ENCODE data around the gene LASP1.
"Not testable (repeated sequence)": the region's sequence is repeated elsewhere in the genome, so short reads cannot be mapped to it uniquely, and the experiment has no call there.

Gene LASP1

DNA sequence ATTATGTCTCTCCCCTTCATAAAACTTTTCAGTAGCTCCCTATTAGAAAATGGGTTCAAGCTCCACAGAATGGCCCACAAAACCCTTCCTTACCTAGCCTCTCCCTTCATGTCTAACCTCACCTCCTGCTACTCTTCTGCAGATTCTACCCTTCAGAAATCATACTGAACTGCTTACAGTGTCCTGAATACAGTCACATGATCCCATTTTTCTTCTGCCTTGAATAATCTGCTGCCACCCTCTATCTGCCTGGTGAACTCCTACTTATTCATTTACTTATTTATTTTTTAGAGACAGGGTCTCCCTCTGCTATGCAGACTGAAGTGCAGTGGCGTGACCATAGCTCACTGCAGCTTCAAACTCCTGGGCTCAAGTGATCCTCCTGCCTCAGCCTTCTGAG is 70.5 kb downstream of the LASP1 start:
- DNase-seq = no peak

DNA sequence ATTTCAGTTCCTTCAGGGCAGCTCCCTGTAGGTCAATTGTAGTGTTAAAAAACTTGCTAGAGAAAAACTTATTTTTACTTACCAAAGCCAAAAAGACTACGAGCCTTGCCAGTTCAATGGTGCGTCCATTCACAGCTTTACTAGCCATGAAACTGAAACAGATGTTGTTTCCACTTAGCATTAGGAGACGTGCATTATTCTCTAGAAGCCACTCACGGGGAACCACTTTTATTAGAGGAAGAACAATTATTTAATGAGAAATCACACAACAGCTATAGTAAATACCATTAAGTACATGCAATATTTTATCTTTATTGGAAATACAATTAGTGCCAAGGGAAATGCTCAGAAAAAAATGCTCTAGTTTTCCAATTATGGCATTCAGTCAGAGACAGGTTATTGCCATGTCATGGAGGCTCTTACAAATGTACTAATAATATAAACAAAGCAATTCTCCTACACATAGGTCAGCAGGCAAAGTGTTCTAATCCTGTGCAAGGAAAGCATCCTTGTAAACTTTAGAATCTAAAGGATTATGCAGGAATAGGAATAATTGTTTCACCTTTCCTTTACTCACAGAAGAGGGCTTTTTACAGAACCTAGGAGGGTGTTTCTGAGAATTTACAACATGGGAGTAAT is 73.0 kb downstream of the LASP1 start:
- DNase-seq = no peak

DNA sequence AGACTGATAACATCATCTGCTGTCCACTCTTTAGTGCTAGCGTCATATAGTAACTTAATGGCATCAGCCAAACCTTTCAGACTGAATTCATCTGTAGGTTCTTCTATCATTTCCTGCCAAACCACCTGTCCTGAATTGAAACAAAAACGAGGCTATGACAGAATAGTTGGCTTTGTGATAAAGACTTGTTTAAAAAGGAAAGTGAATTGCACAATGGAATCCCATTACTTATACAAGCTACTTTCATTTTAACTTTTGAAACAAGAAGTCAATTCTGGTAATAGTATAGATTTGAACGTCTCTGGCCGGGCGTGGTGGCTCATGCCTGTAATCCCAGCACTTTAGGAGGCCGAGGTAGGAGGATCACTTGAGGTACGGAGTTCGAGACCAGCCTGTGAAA is 73.7 kb downstream of the LASP1 start:
- DNase-seq = no peak

DNA sequence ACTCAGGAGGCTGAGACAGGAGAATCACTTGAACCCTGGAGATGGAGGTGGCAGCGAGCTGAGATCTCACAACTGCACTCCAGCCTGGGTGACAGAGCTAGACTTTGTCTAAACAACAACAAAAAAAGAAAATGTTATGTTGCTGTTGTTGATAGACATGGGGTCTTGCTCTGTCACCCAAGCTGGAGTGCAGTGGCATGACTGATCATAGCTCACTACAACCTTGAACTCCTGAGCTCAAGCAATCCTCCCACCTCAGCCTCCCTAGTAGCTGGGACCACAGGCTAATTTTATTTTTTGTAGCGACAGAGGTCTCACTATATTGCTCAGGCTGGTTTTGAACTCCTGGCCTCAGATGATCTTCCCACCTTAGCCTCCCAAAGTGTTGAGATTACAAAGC is 77.3 kb downstream of the LASP1 start:
- DNase-seq = no peak

DNA sequence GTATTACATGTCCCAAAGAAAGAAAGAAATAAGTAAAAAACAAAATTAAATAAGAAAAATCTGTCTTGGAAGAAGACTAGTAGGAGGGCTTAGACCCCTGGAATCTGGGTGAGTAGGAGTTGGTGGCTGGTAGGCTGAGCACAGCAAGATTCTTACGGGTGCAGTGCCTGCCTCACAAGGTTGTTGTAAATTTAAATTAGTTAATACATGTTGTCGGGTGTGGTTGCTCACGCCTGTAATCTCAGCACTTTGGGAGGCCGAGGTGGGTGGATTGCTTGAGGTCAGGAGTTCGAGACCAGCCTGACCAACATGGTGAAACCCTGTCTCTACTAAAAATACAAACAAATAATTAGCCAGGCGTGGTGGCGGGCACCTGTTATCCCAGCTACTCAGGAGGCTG is 83.9 kb downstream of the LASP1 start:
- not testable (repeated sequence) for DNase-seq

DNA sequence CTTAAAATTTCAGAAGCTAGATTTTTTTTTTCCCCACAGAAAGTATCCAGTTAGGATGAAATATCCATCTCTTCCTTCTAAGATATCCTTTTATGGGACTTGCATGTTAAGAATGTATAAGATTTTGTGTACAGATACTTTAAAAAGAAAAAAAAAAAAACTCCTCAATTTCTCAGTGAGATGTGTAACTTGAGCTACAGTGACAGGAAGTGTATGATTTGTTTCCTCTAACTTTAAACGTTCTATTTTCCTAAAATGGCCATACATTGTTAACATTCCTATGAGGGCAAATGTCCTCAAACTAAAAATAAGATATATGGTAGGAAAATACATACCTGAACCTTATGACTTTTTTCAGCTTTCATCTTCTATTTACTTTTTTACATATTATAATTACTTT is 88.5 kb downstream of the LASP1 start:
- DNase-seq = no peak

DNA sequence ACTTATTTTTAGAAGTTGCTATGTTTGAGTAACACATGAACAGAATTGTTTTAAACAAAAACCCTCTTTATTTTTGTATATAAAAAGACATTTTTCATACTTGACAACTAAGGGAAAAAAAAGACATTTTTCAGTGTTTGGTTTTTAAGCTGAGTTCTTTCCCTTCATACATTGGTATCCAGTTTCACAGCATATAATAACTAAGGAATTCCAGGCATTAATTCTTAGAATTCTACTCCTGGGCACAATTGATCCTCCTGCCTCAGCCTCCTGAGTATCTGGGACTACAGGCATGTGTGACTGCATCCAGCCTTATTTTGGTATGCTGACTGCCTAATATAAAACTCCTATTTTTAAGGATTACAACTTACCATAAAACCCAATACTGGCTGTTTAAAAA is 88.9 kb downstream of the LASP1 start:
- no peak for DNase-seq

DNA sequence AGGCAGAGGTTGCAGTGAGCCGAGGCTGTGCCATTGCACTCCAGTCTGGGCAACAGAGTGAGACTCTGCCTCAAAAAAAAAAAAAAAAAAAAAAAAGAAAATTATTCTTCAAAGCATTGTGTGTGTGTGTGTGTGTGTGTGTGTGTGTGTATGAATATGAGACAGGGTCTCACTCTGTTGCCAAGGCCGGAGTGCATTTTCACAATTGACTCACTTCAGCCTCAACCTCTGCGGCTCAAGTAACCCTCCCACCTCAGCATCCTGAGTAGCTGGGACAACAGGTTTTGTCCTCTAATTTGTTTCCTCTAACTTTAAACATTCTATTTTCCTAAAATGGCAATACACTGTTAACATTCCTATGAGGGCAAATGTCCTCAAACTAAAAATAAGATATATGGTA is 89.7 kb downstream of the LASP1 start:
- no peak for DNase-seq

DNA sequence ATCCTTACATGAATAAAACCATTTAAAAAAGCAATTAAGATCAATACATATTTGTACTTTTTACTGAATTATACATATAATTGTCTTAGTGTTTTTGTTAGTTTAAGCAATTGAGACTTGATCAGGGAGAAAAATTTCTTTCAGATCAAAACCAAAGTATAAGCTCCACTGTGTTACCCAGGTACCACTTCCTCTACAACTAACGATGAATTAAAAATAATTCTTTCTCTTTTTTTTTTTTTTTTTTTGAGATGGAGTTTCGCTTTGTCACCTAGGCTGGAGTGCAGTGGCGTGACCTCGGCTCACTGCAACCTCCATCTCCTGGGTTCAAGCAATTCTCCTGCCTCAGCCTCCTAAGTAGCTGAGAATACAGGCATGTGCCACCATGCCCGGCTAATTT is 90.5 kb downstream of the LASP1 start:
- no peak for DNase-seq

DNA sequence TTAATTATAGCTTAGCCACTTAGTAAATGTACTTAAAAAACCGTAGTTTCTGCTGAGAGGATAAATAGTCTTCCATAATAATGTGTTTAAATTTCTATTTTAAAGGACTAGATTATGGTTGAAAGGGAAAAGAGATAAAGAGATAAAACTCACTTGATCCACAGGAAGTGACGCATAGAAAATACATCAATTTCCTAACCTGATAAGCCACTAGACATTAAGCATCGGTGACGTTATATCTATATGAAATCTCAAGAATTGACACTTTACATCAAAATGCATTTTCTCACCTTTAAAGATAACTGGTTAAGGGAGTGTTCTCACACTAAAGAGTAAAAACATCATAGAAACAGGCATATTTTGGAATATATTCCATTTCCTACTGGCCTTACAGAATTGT is 91.6 kb downstream of the LASP1 start:
- no peak for DNase-seq

DNA sequence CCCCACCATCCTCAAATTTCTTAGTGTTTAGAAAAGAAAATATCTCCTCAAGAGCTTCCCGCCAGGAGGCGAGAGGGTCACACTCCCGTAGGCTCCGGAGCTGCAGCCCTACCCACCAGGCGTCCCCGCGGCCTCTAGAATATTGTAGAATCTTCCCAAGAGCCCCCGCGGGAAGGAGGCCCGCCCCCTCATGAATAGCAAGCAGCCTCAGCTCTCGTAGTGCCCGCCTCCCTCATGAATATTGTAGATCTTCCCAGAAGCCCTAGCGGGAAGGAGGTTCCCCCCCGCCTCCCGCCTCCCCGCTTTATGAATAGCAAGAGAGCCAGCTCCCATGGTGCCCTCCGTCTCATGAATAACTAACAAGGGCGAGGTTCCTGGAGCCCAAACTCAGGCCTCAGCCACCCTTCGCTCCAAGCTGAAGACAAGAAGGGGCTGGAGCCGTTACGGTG is 97.5 kb downstream of the LASP1 start, which contains the start of gene FBXO47:
Gene FBXO47 (minus strand): TSS at position 114 of the 449 bp plus-strand sequence. CDS start 4,378 bp downstream, outside the sequence.
- DNase-seq = peak; percentile 69 to 82

DNA sequence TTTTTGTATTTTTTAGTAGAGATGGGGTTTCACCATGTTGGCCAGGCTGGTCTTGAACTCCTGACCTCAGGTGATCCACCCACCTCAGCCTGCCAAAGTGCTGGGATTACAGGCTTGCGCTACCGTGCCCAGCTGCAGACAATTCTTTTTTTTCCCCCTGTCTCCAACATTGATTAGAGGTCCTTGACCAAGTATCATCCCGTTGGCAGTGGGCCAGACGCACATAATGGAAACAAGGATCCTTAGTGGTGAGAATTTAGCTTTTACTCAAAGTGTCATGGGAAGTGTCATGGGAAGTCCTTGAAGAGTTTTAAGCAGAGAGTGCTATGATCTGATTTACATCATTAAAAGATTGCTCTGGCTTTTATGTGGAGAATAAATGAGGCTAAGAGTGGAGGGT is 99.4 kb downstream of the LASP1 start:
- DNase-seq = no peak

DNA sequence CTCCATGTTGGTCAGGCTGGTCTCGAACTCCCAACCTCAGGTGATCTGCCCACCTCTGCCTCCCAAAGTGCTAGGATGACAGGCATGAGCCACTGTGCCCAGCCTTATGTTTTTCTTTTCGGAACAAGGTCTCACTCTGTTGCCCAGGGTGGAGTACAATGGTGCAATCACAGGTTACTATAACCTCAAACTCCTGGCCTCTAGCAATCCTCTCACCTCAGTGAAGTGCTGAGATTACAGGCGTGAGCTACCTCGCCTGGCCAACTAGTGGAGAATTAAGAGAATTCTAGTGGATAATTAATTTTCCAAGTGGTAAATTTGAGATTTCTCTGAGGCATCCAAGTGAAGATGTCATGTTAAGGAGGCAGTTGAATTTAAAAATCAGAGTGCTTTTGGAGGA is 100.3 kb downstream of the LASP1 start:
- no peak for DNase-seq

DNA sequence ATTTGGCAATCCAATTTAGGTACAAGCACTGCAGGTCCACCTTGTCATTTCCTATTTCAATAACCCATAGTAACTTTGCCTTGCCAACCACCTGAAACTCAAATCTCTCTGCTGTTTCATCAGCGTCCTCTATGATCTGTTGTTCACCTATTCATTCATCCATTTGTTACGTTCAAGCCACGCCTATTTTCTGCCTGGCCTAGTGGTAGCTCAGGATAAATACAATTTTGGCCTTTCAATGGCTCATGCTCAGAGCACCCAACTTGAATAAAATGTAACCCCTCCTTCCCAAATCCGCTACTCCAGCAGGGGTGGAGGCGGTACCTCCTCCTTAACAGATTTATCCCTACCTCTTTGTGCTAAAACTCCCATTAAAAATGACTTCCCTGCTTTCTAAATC is 100.9 kb downstream of the LASP1 start:
- DNase-seq = no peak
